Astrocyte of the spinal cord (primary cell): ENCODE measurements around the gene PRR23C.

Experiments used
- DNase-seq: peaks from one replicate; pipeline ENCODE4 v3.0.0; 2011; ENCODE audit warnings: low read depth, low spot score
- H3K4me3 ChIP-seq: 2 replicates; pipeline ENCODE4 v1.5.1; 2011; ENCODE audit warnings: low read depth, mild to moderate bottlenecking, low read length, moderate library complexity
- in situ Hi-C: cut with HindIII; loops from 2 replicates; pipeline ENCODE4 v1.10.0; 2017; ENCODE audit warnings: low sequenced_read_pairs
- TF ChIP-seq, protein P1 (sequence below): IDR thresholded peaks from 2 replicates; pipeline ENCODE4 v1.5.1; 2012; ENCODE audit warnings: low read depth, mild to moderate bottlenecking, low read length, inconsistent platforms

Gene PRR23C

DNA sequence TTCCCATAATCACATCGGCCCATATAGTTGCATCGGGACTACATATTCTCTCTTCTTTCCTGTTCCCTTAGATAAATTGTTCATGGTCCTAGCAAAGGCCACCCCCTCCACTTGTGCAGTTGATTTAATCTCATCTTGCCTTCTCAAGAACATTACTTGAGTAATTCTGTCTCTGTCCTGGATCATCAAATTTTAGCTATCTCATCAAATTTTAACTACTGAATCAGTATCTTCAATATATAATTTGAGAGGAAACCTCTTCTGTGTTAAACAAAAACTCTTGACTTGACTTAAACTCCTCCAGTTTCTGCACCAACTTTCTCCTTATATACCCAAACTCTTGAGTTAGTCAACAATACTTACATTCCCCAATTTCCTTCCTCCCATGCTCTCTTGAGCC, 19.7 kb downstream of the PRR23C start:
- no peak overlapping the region for H3K4me3 ChIP-seq
- in situ Hi-C loops, result no loop called here
- no peak for DNase-seq
- TF ChIP-seq, protein P1, sequence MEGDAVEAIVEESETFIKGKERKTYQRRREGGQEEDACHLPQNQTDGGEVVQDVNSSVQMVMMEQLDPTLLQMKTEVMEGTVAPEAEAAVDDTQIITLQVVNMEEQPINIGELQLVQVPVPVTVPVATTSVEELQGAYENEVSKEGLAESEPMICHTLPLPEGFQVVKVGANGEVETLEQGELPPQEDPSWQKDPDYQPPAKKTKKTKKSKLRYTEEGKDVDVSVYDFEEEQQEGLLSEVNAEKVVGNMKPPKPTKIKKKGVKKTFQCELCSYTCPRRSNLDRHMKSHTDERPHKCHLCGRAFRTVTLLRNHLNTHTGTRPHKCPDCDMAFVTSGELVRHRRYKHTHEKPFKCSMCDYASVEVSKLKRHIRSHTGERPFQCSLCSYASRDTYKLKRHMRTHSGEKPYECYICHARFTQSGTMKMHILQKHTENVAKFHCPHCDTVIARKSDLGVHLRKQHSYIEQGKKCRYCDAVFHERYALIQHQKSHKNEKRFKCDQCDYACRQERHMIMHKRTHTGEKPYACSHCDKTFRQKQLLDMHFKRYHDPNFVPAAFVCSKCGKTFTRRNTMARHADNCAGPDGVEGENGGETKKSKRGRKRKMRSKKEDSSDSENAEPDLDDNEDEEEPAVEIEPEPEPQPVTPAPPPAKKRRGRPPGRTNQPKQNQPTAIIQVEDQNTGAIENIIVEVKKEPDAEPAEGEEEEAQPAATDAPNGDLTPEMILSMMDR, result no peak

DNA sequence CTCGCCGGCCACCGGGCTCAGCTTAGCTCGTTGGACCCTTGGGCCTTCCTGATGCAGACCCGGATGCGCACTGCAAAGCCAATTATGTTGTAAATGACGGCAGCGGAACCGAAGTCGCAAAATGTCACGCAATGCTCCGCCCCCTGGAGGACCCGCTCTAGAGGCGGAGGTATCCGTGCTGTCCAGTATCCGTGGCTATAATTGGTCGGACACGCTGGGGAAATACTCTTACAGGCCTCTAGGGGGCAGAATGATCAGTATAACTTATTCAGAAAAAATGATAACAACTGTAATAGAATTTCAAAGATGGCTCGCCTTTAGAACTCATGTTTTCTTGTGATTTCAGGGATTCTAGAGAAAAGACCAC, 23.8 kb downstream of the PRR23C start, which contains the start of gene PRR23B:
PRR23B (minus strand) TSS at position 59 of the 367 bp plus-strand sequence. CDS start 265 bp downstream, outside the sequence.
- in situ Hi-C loops, result no loop called here
- H3K4me3 ChIP-seq, result no peak within 1 kb of the TSS
- no peak for DNase-seq
- TF ChIP-seq, protein P1, result peak; percentile 22

DNA sequence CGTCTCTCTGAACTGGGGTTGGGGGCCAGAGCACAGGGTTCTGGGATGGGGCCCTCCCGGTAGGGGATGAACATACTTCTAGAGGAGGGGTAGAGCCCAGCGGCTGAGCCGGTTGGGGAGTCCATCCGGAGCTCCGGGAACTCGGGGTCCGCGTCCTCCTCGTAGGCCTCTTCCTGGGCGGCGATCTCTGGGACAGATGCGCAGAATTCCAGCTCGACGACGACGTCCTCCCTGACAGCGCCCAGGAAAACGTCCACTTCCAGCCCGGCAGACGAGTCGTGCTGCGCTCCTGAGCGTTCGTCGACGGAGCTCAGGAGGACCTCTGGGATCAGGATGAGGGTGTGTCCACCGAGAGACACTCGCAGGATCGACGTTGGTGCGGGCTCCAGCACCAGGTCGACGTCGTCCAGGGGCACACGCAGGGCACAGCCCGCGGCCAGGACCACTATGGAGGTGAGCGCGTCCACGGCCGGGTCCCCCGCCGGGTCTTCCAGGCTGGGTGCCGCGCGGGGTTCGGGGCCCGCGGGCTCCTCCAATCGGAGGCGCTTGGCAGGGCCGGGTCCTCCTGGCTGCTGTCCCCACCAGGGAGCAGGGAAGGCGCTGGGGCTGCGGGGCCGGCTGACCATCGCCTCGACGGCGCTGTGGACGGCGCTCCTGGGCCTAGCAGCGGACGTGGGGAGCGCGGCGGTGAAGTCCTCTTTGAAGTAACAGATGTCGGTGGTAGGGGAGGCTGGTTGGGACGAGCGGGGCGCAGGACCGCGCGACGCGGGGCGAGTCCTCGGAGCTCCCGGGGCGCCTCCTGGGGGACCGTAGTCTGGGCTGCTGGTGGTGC, 24.4 kb downstream of the PRR23C start:
- in situ Hi-C loops, result no loop called here

DNA sequence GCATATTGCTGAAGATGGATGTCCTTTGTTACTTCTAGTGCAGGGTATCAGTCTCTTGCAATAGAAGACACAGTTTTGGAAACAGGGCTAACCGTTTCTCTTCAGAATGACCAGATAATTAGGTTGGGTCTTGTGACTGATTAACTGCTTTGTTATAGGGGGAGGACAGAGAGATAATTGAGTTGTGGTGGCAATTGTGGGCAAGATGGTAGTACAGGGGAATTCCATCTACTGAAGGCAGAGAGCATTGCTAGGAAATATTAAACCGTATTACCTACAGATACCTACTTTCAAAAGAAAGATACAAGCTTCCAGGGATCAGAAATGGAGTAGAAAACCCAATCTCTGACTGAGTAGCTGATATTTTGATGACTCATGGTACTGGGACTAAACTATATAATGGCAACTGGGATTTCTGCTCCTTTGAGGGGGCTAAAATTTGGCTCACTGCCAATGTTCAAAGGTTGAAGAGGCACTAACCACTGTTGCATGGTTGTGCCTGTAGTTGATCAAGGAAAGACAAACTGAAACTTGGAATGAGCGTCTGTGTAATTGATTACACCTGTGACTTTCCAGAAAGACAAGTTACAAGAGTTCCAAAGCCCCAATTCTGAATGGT, 28.2 kb downstream of the PRR23C start:
- in situ Hi-C loops, result no loop called here

More for the DNA sequence above, 24.4 kb downstream of the PRR23C start:
- H3K4me3 ChIP-seq, result no peak overlapping the region
- DNase-seq, result no peak
- TF ChIP-seq, protein P1, result no peak

DNA sequence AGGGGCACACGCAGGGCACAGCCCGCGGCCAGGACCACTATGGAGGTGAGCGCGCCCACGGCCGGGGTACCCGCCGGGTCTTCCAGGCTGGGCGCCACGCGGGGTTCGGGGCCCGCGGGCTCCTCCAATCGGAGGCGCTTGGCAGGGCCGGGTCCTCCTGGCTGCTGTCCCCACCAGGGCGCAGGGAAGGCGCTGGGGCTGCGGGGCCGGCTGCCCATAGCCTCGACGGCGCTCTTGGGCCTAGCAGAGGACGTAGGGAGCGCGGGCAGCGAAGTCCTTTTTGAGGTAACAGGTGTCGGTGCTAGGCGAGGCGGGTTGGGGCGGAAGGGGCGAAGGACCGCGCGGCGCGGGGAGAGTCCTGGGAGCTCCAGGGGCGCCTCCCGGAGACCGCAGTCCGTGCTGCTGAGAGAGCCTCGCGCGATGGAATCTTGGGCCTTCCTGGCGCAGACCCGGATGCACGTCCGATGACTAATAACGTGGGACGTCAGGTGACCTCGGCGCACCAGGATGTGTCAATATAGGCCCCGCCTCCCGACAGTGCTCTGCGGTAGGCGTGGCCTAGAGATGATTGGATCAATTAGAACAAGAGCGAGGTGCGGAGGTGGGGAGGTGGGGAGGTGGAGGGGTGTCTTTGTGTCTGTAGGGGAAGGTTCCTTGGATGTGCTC, 38.5 kb downstream of the PRR23C start, which contains the start of gene PRR23A:
PRR23A (minus strand) TSS at position 218 of the 666 bp plus-strand sequence; CDS start at position 218, 0 bp downstream.
- H3K4me3 ChIP-seq, result no peak within 1 kb of the TSS
- in situ Hi-C loops, result no loop called here
- TF ChIP-seq, protein P1, result no peak
- no peak for DNase-seq

More for the DNA sequence above, 28.2 kb downstream of the PRR23C start:
- TF ChIP-seq, protein P1, result no peak
- no peak for DNase-seq
- no peak overlapping the region for H3K4me3 ChIP-seq

DNA sequence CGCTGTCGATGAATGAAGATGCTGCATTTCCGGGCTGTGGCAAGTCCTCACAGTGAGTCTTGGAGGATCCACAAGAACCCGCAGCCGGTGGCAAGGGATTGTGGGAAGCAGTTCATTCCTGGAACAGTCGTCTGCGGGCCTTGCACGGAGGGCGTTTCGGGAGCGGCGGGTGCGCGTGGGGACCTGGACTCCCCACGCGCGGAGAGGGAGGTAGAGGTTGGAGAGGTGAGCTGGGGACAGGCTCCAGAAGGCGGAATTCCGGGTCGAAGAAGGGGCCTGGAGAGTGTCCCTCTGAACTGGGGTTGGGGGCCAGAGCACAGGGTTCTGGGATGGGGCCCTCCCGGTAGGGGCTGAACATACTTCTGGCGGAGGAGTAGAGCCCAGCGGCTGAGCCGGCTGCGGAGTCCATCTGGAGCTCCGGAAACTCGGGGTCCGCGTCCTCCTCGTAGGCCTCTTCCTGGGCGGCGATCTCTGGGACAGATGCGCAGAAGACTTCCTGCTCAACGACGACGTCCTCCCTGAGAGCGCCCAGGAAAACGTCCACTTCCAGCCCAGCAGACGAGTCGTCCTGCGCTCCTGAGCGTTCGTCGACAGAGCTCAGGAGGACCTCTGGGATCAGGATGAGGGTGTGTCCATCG, 39.2 kb downstream of the PRR23C start:
- in situ Hi-C loops, result no loop called here
- TF ChIP-seq, protein P1, result no peak
- no peak overlapping the region for H3K4me3 ChIP-seq
- DNase-seq, result no peak
